NT2/D1 (cell line): ENCODE results near the gene SIRT4.
A peak's percentile ranks its signal among the peaks of the same experiment; 100 is the strongest.

Experiments
- DNase-seq: peaks from one replicate; pipeline ENCODE4 v3.0.0-alpha.2; 2011; ENCODE audit warnings: low read depth, low spot score
- H3K27me3 ChIP-seq: 2 replicates; pipeline ENCODE4 v1.6.0; 2011; ENCODE audit warnings: mild to moderate bottlenecking; ENCODE audit not compliant: insufficient read length, insufficient read depth
- H3K36me3 ChIP-seq: 2 replicates; pipeline ENCODE4 v1.6.1; 2011; ENCODE audit warnings: mild to moderate bottlenecking, low read length, mixed read lengths; ENCODE audit not compliant: insufficient read depth, insufficient read length
- H3K4me1 ChIP-seq: 2 replicates; pipeline ENCODE4 v1.5.1; 2011; ENCODE audit not compliant: insufficient read depth, insufficient read length
- H3K4me3 ChIP-seq: 2 replicates; pipeline ENCODE4 v1.5.1; 2011; ENCODE audit warnings: low read depth; ENCODE audit not compliant: insufficient read length
- H3K9ac ChIP-seq: 2 replicates; pipeline ENCODE4 v1.6.0; 2011; ENCODE audit warnings: low read depth; ENCODE audit not compliant: insufficient read length
- H3K9me3 ChIP-seq: 2 replicates; pipeline ENCODE4 v1.5.1; 2011; ENCODE audit warnings: mild to moderate bottlenecking, low read length; ENCODE audit not compliant: insufficient read depth
- SUZ12 ChIP-seq: IDR thresholded peaks from 2 replicates; pipeline ENCODE4 v1.6.1; 2011; ENCODE audit not compliant: insufficient read length, insufficient read depth; ENCODE audit errors: extremely low read depth
- YY1 ChIP-seq: IDR thresholded peaks from 2 replicates; pipeline ENCODE4 v1.6.1; 2011; ENCODE audit not compliant: insufficient read length, insufficient read depth
- ZNF274 ChIP-seq: IDR thresholded peaks from 2 replicates; pipeline ENCODE4 v1.6.1; 2011; ENCODE audit warnings: mild to moderate bottlenecking, low read depth, low read length

Gene SIRT4

DNA sequence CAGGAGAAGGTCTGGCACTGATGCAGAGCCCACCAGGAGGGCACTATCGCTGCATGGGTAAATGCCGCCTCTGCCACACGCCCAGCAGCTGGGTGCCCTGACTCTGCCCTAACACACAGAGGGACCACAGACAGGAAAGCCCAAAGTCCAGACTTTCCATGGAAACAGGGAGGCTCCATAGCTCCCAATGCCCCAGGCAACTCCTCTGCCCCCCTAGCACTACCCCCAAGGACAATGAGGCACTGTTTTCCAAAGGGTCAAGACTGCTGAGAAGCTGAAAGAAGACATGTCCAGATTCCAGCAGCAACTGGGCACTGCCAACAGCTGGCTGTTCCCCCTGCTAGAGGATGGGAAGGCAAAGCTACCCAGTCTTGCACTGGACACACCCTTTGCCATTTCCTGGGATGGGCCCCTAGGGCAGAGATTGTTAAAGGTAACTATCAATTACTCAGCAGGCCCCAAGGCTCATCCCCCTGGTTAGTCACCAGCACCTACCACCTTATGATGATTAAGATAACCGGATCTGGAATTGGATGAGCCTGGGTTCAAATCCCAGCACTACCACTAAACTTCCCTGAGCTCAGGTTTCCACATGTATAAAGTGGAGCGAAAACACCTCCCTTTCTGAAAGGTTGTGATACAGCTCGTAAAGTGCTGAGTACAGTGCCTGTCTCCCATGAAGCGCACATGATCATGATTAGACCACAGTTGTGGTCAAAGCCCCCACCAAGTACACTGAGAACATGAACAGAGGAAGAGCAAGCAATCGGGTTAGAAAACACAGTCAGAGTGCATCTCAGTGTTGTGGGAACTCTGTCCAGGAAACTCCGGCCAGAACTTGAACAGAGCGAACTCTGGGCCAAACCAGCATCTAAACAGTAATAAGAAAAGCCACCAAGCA is 39.9 kb upstream of the SIRT4 start:
- Histone ChIP-seq H3K9ac (peak overlapping the region; percentile 26), H3K9me3 (no peaks in the 10 kb centered on the region), H3K4me3 (no peak overlapping the region), H3K27me3 (no peaks in the 10 kb centered on the region), H3K36me3 (peaks cover 46% of the 10 kb centered on the region), H3K4me1 (peaks cover 35% of the 10 kb centered on the region)
- no peak for TF ChIP-seq YY1
- DNase-seq = no peak

DNA sequence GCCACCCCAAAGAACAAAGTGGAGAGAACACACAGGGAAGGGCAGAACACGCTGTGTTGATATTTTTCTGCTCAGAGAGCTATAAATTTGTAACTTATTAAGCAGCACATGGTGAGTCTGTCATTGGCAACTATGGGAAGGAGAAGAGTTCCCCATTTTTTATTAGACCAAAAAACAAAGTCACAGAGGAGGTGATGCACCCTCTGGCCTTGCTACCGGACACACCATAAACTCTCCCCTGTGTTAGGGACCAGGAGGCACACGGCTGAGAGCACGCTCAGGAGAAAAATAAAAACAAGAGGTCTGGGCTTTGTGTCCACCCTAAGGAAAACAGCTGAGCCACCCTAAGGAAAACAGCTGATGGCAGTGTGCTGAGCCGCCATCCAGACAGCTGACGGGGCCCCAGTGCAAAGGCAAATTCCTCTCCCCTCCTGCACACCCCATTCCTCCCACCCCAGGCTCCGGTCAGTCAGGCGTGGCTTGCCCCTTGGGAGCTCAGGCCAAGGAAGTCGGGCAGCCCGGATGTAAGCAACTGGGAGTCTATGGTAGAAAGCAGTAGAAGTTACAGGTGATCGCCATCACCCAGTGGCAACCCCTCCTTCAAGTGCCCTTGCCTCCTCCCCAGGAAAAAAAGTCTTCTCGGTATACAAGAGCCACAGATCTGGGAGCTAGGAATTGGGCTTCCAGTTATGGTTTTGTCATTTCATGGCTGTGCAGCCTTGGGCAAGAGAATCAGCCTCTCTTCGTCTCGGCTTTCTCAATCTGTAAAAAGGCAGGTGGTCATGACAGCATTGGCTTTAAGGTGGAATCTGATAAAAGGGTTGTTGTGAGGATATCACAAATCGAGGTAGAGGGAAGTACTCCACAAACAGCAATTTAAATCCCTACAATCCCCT is 39.0 kb upstream of the SIRT4 start:
- H3K9me3 ChIP-seq = no peaks in the 10 kb centered on the region
- H3K27me3 ChIP-seq = no peaks in the 10 kb centered on the region
- DNase-seq = no peak
- peaks cover 46% of the 10 kb centered on the region for H3K36me3 ChIP-seq
- TF ChIP-seq YY1 (no peak), SUZ12 (no peak), ZNF274 (no peak)
- H3K4me3 ChIP-seq = no peak overlapping the region
- peak overlapping the region; percentile 97 for H3K9ac ChIP-seq
- peaks cover 29% of the 10 kb centered on the region for H3K4me1 ChIP-seq

DNA sequence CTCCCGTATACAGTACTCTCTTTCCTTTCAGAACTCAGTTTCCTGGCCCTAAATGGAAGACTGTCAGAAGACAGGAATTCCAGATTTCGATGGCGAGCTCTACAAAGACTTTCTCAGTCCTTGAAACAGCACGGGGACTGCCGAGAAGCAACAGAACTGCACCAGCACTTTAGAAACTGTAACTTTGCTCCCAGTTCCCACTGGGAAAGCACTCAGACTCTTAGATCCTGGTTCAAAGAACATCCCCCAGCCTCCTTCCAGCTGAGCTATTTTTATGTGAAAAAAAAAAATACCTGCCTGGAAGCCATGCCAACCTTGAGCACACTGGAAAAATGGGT is 38.4 kb upstream of the SIRT4 start:
- no peaks in the 10 kb centered on the region for H3K9me3 ChIP-seq
- H3K27me3 ChIP-seq = no peaks in the 10 kb centered on the region
- peak overlapping the region; percentile 97 for H3K9ac ChIP-seq
- TF ChIP-seq ZNF274 = no peak
- TF ChIP-seq SUZ12 = no peak
- no peak for TF ChIP-seq YY1
- peak overlapping the region; percentile 87 for H3K4me3 ChIP-seq
- no peak for DNase-seq
- peaks cover 46% of the 10 kb centered on the region for H3K36me3 ChIP-seq
- peaks cover 29% of the 10 kb centered on the region for H3K4me1 ChIP-seq

DNA sequence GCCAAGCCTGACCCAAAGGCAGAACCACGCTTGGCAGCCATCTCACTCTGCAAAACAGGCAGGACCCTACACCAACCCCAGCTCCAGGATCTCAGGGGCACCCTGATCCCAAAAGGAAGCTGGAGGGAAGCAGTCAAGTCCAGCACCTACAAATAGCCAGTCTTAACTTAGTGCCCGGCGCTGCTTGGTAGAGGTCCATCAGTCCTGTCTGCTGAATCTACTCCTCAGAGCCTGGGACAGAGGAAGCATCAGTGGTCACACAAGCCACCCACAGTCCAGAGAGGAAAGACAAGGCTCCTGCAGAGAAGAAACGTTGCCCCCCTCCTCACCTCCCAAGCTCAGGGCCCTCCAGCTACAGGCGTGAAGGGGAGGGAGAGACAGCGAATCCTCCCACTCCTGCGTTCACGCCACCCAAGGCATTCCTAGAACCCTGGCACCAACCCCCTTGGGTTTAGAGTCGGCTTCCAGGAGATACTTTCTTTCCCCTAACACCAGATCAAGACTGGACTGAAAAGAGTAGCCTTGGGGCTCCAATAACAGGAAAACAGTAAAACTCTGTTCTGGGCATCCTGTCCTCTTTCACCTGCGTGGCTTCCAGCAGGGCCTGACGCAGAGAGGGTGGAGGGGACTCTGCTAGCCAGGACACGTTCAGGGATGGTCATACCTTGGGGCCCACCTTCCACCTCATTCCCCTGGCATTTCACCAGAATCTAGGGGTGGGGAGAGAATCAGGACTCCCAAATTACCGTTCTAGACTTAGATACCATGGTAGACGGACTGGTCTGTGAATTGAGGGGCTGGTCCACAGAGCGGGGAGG is 37.8 kb upstream of the SIRT4 start:
- H3K4me3 ChIP-seq = peak overlapping the region; percentile 87
- H3K9ac ChIP-seq = peak overlapping the region; percentile 97
- peaks cover 46% of the 10 kb centered on the region for H3K36me3 ChIP-seq
- H3K27me3 ChIP-seq = no peaks in the 10 kb centered on the region
- no peaks in the 10 kb centered on the region for H3K9me3 ChIP-seq
- H3K4me1 ChIP-seq = peaks cover 28% of the 10 kb centered on the region
- DNase-seq = no peak
- no peak for TF ChIP-seq ZNF274
- no peak for TF ChIP-seq SUZ12
- no peak for TF ChIP-seq YY1

DNA sequence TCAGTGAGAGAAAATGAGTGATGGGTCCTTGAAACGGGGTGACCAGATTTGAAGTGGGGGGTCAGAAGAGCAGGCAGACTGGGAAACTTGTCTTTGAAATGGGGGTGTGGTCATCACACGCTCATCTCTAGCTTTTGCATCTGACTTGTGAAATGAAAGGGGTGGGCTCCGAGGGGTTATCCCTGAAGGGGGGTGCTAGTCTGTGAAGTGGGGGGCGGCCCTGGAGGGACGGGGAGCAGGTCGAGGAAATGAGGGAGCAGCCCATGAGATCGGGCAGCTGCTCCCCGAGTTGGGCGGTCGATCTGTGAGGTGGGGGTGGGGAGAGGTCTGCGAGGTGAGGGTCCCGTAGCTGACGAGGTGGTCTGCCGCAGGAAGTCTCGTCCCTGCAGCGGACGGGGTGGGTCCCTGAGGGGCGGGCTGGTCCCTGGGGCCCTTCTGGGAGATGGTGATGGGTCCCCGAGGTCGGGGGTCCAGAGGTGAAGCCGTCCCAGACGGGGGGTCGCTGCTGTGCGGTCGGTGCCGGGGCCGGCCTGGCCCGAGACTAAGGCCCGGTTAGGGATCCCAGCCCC is 37.1 kb upstream of the SIRT4 start:
- Histone ChIP-seq H3K4me1 (peaks cover 27% of the 10 kb centered on the region), H3K27me3 (no peaks in the 10 kb centered on the region), H3K4me3 (peak overlapping the region; percentile 87), H3K9me3 (no peaks in the 10 kb centered on the region), H3K9ac (peak overlapping the region; percentile 97), H3K36me3 (peaks cover 39% of the 10 kb centered on the region)
- DNase-seq = no peak
- TF ChIP-seq SUZ12 (no peak), ZNF274 (no peak), YY1 (no peak)

DNA sequence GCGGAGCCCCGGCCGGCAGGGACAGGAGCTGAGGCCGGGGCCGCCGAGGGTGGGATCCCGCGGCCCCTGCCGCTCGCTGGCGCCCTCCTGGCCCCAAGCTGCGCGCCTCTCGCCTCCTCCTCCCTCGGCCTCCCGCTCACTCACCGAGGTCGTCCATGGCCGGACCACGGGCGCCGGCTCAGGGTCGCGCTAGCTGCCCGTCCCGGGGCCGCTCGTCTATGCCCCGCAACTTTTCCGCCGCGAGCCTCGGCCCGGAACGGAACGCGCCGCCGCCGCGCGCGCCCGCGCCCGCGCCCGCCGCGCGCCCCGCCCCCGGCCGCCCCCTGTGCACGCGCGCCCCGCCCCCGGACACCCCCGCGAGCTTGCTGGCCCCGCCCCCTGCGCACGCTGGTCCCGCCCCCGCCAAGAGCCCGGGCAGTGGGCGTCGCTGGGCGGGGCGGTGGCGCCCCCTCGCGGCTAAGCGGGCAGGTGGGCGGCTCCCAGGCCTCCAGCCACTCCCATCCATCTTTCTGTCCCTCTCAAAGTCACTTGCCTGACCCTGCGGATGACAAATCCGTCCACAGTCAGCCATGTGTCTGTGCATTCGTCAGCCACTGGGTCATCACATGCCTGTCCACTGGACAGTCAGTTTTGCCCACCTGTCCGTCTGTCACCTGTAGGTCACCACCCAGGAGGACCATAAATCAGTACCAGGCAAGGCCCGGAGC is 36.5 kb upstream of the SIRT4 start, which contains the start of gene PXN:
TSS of gene PXN (minus strand) at position 258 of the 707 bp plus-strand sequence. CDS start at position 157, 101 bp downstream.
- H3K9ac ChIP-seq = peak within 1 kb of the TSS; percentile 97
- H3K9me3 ChIP-seq = no peaks in the 10 kb centered on the region
- H3K4me3 ChIP-seq = peak within 1 kb of the TSS; percentile 87
- TF ChIP-seq ZNF274 = no peak
- TF ChIP-seq SUZ12 = no peak
- TF ChIP-seq YY1 = no peak
- peak; percentile 72 for DNase-seq
- peaks cover 27% of the 10 kb centered on the region for H3K4me1 ChIP-seq
- no peaks in the 10 kb centered on the region for H3K27me3 ChIP-seq
- peaks cover 34% of the 10 kb centered on the region for H3K36me3 ChIP-seq
